Stimulated activated CD4-positive, alpha-beta T cell treated with anti-CD3 and anti-CD28 coated beads, Interleukin-4, amount 100 ng/mL, for 4 hours (primary cell): Measurements from ENCODE around the gene MARVELD1.
"Not testable (repeated sequence)": the region's sequence is repeated elsewhere in the genome, so short reads cannot be mapped to it uniquely, and the experiment has no call there.

ENCODE experiments used
- DNase-seq, 2 experiments: peaks; one replicate each; pipeline ENCODE4 v3.0.0-alpha.2; 2020

The MARVELD1 gene

GRCh38 chr10:97713339-97713825 lies at the start of gene MARVELD1:
Gene MARVELD1 (plus strand): TSS chr10:97713730. CDS start chr10:97713877, 147 bp downstream.
- peak in 1 of 2 experiments; percentile 24 for DNase-seq

GRCh38 chr10:97664282-97664850 lies 49.2 kb upstream of the MARVELD1 start:
- DNase-seq: no peak

GRCh38 chr10:97666992-97667391 lies 46.5 kb upstream of the MARVELD1 start:
- no peak for DNase-seq

DNA sequence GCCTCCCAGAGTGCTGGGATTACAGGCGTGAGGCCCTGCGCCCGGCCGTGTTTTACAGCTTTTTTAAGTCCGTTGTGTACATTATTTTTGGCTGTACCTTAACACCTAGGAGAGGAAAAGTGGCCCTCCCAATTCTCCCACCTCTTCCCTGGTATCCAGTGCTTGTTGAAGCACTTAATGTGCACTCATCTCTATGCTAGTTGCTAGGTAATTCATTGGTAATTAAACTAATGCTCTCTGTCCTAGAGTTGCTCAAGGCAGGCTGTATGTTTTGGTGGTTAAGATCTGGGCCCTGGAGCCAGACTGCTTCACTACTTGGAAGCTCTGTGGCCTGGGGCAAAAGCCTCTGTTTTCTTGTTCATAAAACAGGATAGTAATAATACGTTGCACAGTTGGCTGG lies 46.1 kb upstream of the MARVELD1 start:
- DNase-seq: no peak

- DNase-seq: no peak
Measured at GRCh38 chr10:97669571-97669970, 44.0 kb upstream of the MARVELD1 start.

DNA sequence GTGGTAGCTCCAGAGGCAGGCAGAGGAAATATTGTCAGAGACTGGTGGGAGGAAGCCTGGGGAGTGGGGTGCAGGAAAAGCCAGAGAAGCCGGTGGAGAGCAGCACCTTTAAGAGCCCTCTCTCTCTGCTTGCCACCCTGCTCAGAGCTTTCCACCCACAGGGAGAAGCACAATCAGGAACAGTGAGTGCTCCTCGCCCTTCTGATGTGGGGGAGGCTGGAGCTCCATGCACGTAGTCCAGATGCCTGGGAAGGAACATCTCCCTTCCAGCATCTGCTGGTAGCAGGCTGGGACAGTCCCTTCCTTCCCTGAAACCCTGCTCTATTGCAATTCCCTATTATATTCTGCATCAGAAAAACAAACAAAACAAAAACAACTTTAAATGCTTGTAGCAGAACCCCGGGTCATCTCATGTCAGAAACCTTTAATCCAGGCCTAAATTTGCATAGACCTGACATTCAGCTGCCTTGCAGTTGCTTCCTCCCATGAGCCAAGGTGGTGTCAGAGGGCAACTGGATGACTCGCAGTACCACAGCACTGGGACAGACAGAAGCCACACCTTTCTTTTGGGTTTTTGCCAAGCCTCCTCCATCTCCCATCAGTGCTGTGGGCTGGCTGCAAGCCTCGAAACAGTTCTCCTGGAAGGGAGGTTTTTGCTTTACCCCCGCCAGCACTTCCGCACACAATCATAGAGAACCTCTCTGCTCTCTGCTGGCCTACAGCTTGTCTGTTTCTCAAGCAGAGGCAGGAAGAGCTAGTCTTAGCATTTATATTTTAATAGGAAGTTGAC lies 39.6 kb upstream of the MARVELD1 start:
- no peak for DNase-seq

DNA sequence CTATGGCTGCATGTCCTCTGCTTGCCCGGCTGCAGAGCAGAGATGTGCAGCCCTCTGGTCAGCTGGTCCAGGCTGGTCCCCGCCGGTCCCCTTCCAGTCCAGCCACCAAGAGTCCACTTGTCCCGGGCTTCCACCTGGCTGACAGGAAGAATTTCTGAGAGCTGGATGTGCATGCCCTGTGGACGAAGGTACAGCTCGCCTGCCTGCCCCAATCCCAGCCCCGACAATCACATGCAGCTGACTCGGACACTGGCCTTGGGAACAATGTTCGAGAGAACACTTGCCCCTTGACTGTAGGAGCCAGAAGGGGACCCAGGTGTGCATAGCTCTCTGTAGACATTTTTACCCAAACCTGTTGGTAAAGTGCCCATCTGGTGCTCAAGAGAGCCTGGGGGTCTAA lies 38.3 kb upstream of the MARVELD1 start:
- DNase-seq: no peak

DNA sequence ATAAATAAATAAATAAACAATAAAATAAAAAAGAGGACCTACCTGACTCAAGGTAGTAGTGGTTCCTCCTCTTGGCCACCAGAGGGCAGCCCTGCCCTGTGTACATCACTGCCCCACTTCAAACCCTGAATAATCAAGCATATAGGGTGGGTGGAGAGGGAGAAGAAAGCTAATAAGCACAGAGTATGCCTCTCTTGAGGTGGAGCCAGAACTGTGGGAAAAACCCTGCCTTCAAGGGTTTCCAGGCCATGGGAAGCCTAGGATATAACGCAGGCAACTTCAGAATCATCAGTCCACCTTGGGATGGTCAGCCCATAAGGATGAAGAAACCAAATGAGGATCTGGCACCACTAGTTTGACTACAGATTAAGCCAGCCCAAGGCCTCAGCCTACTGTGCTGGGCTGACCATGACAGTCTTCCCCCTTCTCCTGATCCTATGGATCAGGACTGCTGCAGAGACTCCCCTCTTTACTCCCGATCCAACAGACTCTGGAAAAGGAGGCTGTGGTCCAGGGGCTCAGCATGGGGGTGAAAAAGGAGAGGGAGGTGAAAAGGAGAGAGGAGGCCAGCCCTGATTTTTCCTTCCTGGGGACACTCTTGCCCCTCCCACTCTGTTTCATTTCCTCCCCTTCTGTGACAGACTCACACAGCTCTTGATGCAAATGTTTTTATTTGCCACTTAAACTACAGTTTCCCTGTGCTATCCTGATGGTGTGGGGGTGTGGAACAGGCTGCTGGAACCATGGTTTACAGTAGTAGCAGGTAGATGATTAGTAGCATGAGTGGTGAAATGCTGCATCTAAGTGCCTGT lies 36.6 kb upstream of the MARVELD1 start:
- peak; percentile 37 to 45 for DNase-seq

DNA sequence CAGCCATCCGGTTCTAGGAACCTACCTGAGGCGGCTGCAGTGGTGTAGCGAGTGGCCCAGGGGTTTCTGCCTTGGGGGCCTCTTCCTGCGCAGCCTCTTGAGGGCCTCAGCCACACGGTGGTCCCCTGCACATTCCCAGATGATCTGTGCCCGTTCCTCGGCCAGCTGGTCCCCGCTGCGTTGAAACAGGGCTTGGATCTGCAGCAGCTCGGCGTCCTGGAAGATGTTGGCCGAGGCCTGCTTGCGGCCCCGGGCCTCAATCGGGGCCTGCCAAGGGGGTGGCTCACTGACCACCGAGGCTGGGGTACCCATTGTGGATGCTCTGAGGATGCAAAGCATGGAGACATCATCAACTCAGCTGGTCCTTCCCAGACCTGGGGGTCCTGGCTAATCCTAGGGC lies 33.9 kb upstream of the MARVELD1 start:
- no peak for DNase-seq

GRCh38 chr10:97682042-97682441 lies 31.5 kb upstream of the MARVELD1 start:
- DNase-seq: no peak

- no peak for DNase-seq
Measured at GRCh38 chr10:97683556-97684367, 29.8 kb upstream of the MARVELD1 start.

DNA sequence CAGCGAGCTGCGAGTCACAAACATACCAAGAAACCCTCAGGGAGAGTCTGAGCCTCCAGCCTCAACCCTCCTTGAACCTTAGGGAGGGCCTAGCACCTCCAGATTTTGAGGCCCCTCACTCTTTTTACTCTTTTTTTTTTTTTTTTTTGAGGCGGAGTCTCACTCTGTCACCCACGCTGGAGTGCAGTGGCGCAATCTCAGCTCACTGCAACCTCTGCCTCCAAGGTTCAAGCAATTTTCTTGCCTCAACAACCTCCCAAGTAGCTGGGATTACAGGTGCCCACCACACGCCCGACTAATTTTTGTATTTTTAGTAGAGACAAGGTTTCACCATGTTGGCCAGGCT lies 29.2 kb upstream of the MARVELD1 start:
- not testable (repeated sequence) for DNase-seq

DNA sequence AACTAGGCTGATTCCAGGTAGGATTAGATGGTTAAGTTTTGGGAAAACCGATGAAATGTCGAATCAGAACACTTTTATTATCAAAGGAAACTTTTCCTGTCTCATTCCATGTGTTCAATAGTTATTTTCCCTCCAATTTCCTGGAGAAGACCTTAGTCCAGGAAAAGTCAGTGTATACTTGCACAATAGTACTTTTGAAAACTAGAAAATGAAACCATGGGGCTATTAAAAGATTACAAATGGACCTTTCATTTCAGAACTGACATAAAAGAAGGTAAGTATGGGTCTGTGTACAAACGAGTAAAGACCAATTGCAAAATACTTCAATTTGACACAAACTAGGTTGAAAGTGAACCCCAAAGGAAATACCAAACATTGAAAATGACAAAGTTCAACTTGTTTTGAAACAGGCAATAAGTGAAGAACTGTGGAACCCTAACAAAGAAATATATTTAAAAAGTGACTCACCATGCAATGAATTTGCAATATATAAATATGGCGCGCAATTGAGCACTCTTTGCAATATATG lies 28.6 kb upstream of the MARVELD1 start:
- DNase-seq: no peak

DNA sequence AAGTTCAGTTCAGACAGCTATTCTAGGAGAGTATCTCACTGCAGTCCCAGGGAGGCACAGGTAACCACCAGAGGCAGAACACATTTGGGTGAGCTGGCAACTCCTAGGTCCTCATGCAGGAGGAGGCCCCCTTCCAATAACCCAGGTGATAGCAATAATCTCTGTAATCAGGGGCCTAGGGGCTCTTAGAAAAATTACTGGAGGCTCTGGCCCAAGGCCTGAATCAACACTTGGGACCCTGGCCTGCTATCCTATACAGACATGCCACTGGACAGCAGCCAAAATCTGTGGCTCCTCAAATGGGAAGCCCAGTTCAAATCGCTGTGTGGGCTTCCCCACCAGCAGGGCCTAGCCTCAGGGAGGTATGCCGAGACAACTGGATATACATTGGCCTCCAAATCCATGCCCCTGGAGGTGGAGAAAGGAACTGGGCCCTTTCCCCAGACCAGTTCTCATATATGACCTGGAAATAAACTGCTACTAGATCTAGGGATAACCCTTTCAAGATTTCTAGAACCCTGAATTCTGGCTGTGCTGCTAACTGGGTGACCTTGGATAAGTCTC lies 28.1 kb upstream of the MARVELD1 start:
- DNase-seq: no peak

- DNase-seq: no peak
Measured at GRCh38 chr10:97686301-97686961, 27.1 kb upstream of the MARVELD1 start.

GRCh38 chr10:97686962-97687784 lies 26.4 kb upstream of the MARVELD1 start, which contains the start of gene AVPI1:
Gene AVPI1 (minus strand): TSS chr10:97687241. CDS start chr10:97679905, 7,336 bp downstream.
- DNase-seq: peak; percentile 95 to 96

GRCh38 chr10:97687785-97688781 lies 25.4 kb upstream of the MARVELD1 start:
- DNase-seq: no peak

DNA sequence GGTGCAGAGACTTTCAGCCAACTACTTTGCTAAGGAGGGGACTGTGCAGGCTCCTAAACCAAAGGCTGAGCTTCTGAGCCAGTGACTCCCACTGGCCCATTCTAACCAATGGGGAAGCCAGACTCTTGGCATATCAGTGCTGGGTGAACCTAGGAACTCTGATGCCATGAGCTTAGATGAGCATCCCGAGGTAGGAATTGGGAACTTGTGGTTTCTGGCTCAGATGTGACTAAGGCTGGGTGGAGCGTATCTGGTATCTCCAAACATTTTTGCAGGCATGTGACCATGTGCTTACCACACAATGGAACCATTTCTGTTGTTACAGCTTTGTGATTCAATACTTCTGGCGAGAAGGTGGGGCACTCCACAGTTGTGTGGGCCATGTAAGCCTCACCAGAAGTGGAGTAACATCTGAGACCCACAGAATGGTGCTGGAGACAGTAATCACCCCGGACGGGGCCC lies 23.9 kb upstream of the MARVELD1 start:
- DNase-seq: no peak

DNA sequence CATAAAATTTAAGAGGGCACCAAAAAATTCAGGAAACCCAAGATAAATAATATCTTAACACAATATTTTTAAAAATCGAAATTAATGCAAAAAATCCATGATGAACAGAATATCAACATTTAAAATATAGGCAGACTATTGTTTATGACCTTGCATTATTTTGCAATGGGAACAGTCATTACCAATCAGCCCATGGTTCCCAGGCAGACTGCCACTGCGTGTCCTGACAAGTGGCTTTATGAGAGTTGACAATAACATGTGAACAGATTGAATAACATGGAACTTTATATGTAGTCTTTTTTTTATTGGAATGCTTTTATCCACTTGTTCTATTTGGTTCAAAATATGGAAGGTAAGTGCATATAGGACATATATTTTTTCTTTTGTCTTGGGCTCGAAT lies 23.4 kb upstream of the MARVELD1 start:
- no peak for DNase-seq
